ENCODE data around the gene THPO.

The THPO gene

GRCh38 chr3:184377882-184378445, at the start of gene THPO:
Gene THPO, minus strand, starts transcription at chr3:184378207. Its CDS starts 1,948 bp downstream, at chr3:184376259.
- no peak for DNase-seq (ENCODE audit: low read depth)

GRCh38 chr3:184426691-184427141, 48.7 kb upstream of the THPO start:
- no peak for DNase-seq (ENCODE audit: low read depth)

GRCh38 chr3:184423561-184423960, 45.6 kb upstream of the THPO start:
- DNase-seq (ENCODE audit: low read depth), result no peak

GRCh38 chr3:184419171-184419570, 41.2 kb upstream of the THPO start:
- DNase-seq (ENCODE audit: low read depth), result no peak

GRCh38 chr3:184417619-184418327, 39.8 kb upstream of the THPO start:
- DNase-seq (ENCODE audit: low read depth), result peak; percentile 57

- DNase-seq (ENCODE audit: low read depth), result no peak
Observed at GRCh38 chr3:184415203-184415490, 37.1 kb upstream of the THPO start.

- DNase-seq (ENCODE audit: low read depth), result no peak
Observed at GRCh38 chr3:184414418-184415202, 36.6 kb upstream of the THPO start.

GRCh38 chr3:184409946-184410500, 32.0 kb upstream of the THPO start:
- DNase-seq (ENCODE audit: low read depth), result no peak

GRCh38 chr3:184409331-184409926, 31.4 kb upstream of the THPO start:
- no peak for DNase-seq (ENCODE audit: low read depth)

- no peak for DNase-seq (ENCODE audit: low read depth)
Observed at GRCh38 chr3:184405075-184406030, 27.3 kb upstream of the THPO start.

GRCh38 chr3:184399410-184399809, 21.4 kb upstream of the THPO start:
- no peak for DNase-seq (ENCODE audit: low read depth)

GRCh38 chr3:184395320-184395660, 17.3 kb upstream of the THPO start:
- no peak for DNase-seq (ENCODE audit: low read depth)

- no peak for DNase-seq (ENCODE audit: low read depth)
Observed at GRCh38 chr3:184391266-184391665, 13.3 kb upstream of the THPO start.

GRCh38 chr3:184389935-184390528, 12.0 kb upstream of the THPO start:
- no peak for DNase-seq (ENCODE audit: low read depth)

GRCh38 chr3:184389384-184389783, 11.4 kb upstream of the THPO start:
- DNase-seq (ENCODE audit: low read depth), result no peak

GRCh38 chr3:184388936-184389230, 10.9 kb upstream of the THPO start:
- DNase-seq (ENCODE audit: low read depth), result no peak

GRCh38 chr3:184388164-184388935, 10.3 kb upstream of the THPO start:
- no peak for DNase-seq (ENCODE audit: low read depth)

- DNase-seq (ENCODE audit: low read depth), result no peak
Observed at GRCh38 chr3:184387174-184387714, 9.2 kb upstream of the THPO start.

GRCh38 chr3:184386047-184386806, 8.2 kb upstream of the THPO start:
- DNase-seq (ENCODE audit: low read depth), result no peak
